Memory B cell (primary cell): ENCODE results near the gene NSMCE1.

ENCODE experiments used
- ATAC-seq: fragments of 150-1000 bp; cut with Tn5 transposase; 2 replicates; pipeline ENCODE4 v1.10.0; 2021; ENCODE audit warnings: low read depth, mild to moderate bottlenecking, moderate library complexity
- DNase-seq, 2 donors: peaks; one replicate each; pipeline ENCODE4 v3.0.0; 2022; ENCODE audit warnings: low spot score in 2 of 2
- H3K27ac Mint-ChIP-seq: one replicate; pipeline ENCODE4 v1.8.0; 2022; ENCODE audit warnings: mild to moderate bottlenecking, moderate library complexity, mixed read lengths
- H3K27me3 Mint-ChIP-seq: one replicate; pipeline ENCODE4 v1.8.0; 2022; ENCODE audit warnings: mixed read lengths
- H3K36me3 Mint-ChIP-seq: one replicate; pipeline ENCODE4 v1.8.0; 2022; ENCODE audit warnings: mild to moderate bottlenecking, mixed read lengths
- H3K4me1 Mint-ChIP-seq: one replicate; pipeline ENCODE4 v1.8.0; 2022; ENCODE audit warnings: mixed read lengths
- H3K4me3 Mint-ChIP-seq: one replicate; pipeline ENCODE4 v1.8.0; 2022; ENCODE audit warnings: mild to moderate bottlenecking, moderate library complexity, mixed read lengths
- H3K9me3 Mint-ChIP-seq: one replicate; pipeline ENCODE4 v1.8.0; 2022; ENCODE audit warnings: mixed read lengths

The NSMCE1 gene

GRCh38 chr16:27221576-27222248 is 46.9 kb downstream of the NSMCE1 start:
- H3K36me3 Mint-ChIP-seq = peaks cover 9% of the 10 kb centered on the region
- ATAC-seq (no peak), DNase-seq (no peak)
- H3K27ac Mint-ChIP-seq = no peak overlapping the region
- no peaks in the 10 kb centered on the region for H3K27me3 Mint-ChIP-seq
- peaks cover 5% of the 10 kb centered on the region for H3K4me1 Mint-ChIP-seq
- no peak overlapping the region for H3K4me3 Mint-ChIP-seq
- no peaks in the 10 kb centered on the region for H3K9me3 Mint-ChIP-seq

DNA sequence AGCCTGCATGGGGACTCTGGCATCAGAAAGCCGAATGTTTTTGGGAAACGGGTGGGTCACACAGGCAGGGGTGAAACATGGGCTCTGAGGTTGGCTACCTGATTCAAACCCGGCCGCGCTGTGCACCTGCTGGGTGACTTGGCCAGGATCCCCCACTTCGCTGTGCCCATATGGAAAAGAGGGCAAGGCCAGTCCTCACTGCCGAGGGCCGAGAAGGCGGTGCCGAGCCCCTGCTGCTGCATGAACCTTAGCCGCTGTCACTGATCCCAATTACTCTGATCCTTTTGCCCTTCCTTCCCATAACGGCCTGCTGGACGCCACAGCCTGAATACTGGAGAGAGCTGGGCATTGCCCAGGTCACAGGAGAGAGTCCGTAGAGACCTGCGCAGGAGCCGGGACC is 47.6 kb downstream of the NSMCE1 start:
- Mint-ChIP-seq H3K4me3 (no peak overlapping the region), H3K27ac (no peak overlapping the region), H3K36me3 (peaks cover 11% of the 10 kb centered on the region), H3K27me3 (no peaks in the 10 kb centered on the region), H3K9me3 (no peaks in the 10 kb centered on the region), H3K4me1 (peaks cover 2% of the 10 kb centered on the region)
- DNase-seq = no peak
- no peak for ATAC-seq

DNA sequence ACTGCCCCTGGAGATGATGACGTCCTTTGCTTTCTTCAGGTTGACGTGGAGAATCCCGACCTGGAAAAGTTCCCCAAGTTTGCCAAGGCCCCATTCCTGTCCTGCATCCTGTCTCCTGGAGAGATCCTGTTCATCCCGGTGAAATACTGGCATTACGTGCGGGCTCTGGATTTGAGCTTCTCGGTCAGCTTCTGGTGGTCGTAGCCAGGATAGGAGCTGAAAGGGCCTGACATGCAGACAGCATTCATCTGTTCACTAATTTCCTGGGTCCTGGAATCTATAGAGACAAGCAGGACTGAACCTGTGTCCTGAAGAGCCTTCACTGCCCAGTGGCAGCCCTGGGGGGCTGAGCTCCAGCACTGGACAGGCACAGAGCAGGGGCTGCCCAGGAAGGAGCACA is 48.0 kb downstream of the NSMCE1 start:
- Mint-ChIP-seq H3K4me1 (peaks cover 2% of the 10 kb centered on the region), H3K27ac (no peak overlapping the region), H3K9me3 (no peaks in the 10 kb centered on the region), H3K27me3 (no peaks in the 10 kb centered on the region), H3K36me3 (peaks cover 12% of the 10 kb centered on the region), H3K4me3 (no peak overlapping the region)
- no peak for DNase-seq
- ATAC-seq = no peak

GRCh38 chr16:27220120-27220519 is 48.5 kb downstream of the NSMCE1 start:
- DNase-seq (no peak), ATAC-seq (no peak)
- no peaks in the 10 kb centered on the region for H3K9me3 Mint-ChIP-seq
- H3K36me3 Mint-ChIP-seq = peaks cover 12% of the 10 kb centered on the region
- no peak overlapping the region for H3K4me3 Mint-ChIP-seq
- H3K4me1 Mint-ChIP-seq = peaks cover 2% of the 10 kb centered on the region
- no peaks in the 10 kb centered on the region for H3K27me3 Mint-ChIP-seq
- H3K27ac Mint-ChIP-seq = no peak overlapping the region

GRCh38 chr16:27219161-27219560 is 49.4 kb downstream of the NSMCE1 start:
- H3K27ac Mint-ChIP-seq = peak overlapping the region; percentile 14
- peaks cover 17% of the 10 kb centered on the region for H3K36me3 Mint-ChIP-seq
- no peak overlapping the region for H3K4me3 Mint-ChIP-seq
- H3K4me1 Mint-ChIP-seq = peaks cover 2% of the 10 kb centered on the region
- DNase-seq (no peak), ATAC-seq (no peak)
- no peaks in the 10 kb centered on the region for H3K9me3 Mint-ChIP-seq
- no peaks in the 10 kb centered on the region for H3K27me3 Mint-ChIP-seq

GRCh38 chr16:27218756-27219155 is 49.8 kb downstream of the NSMCE1 start:
- peak overlapping the region; percentile 14 for H3K27ac Mint-ChIP-seq

DNA sequence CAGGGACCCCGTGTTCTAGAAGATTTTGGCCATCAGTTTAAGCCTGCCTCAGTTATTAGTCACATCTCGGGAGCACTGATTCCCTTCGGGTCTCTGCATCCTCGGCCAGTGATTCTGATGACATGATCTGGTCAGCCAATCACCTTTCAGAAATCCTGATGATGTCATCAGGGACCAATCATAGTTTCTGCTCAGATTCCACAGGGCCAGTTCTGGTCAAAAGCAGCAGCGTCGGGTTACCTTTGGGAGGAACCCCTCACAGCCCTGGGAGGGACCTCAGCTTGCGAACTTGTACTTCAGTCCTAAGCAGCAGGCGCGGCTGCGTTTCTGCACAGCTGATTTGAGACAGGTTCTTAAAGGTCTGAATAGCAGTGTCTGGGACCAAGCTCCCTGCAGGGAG is 51.3 kb downstream of the NSMCE1 start:
- H3K4me1 Mint-ChIP-seq = no peaks in the 10 kb centered on the region
- no peak for ATAC-seq
- H3K9me3 Mint-ChIP-seq = no peaks in the 10 kb centered on the region
- no peak overlapping the region for H3K27ac Mint-ChIP-seq
- H3K27me3 Mint-ChIP-seq = no peaks in the 10 kb centered on the region
- DNase-seq = no peak
- H3K4me3 Mint-ChIP-seq = no peak overlapping the region
- H3K36me3 Mint-ChIP-seq = peaks cover 14% of the 10 kb centered on the region

More at GRCh38 chr16:27218756-27219155, 49.8 kb downstream of the NSMCE1 start:
- H3K4me3 Mint-ChIP-seq = no peak overlapping the region
- DNase-seq = no peak
- H3K4me1 Mint-ChIP-seq = no peaks in the 10 kb centered on the region
- no peak for ATAC-seq
- H3K36me3 Mint-ChIP-seq = peaks cover 14% of the 10 kb centered on the region
- no peaks in the 10 kb centered on the region for H3K27me3 Mint-ChIP-seq
- no peaks in the 10 kb centered on the region for H3K9me3 Mint-ChIP-seq

GRCh38 chr16:27216297-27216885 is 52.2 kb downstream of the NSMCE1 start:
- Mint-ChIP-seq H3K4me3 (no peak overlapping the region), H3K27me3 (no peaks in the 10 kb centered on the region), H3K4me1 (no peaks in the 10 kb centered on the region), H3K9me3 (no peaks in the 10 kb centered on the region), H3K27ac (no peak overlapping the region), H3K36me3 (peaks cover 14% of the 10 kb centered on the region)
- ATAC-seq = no peak
- no peak for DNase-seq

- no peaks in the 10 kb centered on the region for H3K9me3 Mint-ChIP-seq
- no peaks in the 10 kb centered on the region for H3K4me1 Mint-ChIP-seq
- no peak overlapping the region for H3K4me3 Mint-ChIP-seq
- H3K36me3 Mint-ChIP-seq = peaks cover 14% of the 10 kb centered on the region
- ATAC-seq (no peak), DNase-seq (no peak)
- H3K27ac Mint-ChIP-seq = no peak overlapping the region
- no peaks in the 10 kb centered on the region for H3K27me3 Mint-ChIP-seq
These were observed 52.9 kb downstream of the NSMCE1 start for GRCh38 chr16:27215660-27216059.

DNA sequence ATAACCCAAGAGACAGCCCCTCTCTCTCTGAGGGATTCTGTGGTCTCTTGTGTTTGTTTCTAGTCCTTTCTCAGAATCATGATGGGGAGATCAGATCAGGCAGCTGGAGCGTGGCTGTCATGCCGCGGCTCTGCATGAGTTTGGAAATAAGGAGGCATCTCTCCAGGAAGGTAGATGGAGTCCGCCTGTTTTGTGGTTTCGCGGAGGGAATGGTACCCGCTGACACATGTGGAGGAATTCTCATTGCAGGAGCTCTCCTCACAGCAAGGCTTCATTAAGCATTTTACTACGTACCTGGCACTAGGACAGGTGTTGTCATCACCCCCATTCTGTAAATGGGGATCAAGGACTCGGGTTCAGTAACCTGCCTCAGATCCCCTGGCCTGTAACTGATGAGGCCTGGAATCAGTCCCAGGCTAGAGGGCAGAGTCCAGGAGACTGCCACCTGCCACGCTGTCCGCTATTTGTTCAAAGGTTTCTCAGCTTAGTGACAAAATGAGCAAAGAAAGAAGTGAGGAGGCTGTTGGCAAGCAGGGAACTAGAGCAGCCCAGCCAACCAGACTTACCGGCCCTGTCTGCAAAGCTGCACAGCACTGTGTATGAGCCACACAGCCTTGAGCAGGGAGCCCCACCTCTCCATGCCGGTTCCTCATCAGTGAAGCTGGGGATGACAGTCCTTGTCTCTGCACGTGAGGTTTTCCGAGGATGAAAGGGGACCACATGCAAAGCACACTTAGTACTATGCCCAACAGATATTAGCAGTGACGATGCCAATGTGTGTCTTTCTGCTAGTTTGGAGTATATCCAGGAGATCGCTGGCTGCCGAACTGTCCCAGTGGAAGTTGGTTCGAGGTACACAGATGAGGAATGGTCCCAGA is 54.2 kb downstream of the NSMCE1 start:
- Mint-ChIP-seq H3K4me3 (no peak overlapping the region), H3K27me3 (no peaks in the 10 kb centered on the region), H3K9me3 (no peaks in the 10 kb centered on the region), H3K27ac (no peak overlapping the region), H3K4me1 (no peaks in the 10 kb centered on the region), H3K36me3 (peaks cover 16% of the 10 kb centered on the region)
- ATAC-seq (no peak), DNase-seq (no peak)

DNA sequence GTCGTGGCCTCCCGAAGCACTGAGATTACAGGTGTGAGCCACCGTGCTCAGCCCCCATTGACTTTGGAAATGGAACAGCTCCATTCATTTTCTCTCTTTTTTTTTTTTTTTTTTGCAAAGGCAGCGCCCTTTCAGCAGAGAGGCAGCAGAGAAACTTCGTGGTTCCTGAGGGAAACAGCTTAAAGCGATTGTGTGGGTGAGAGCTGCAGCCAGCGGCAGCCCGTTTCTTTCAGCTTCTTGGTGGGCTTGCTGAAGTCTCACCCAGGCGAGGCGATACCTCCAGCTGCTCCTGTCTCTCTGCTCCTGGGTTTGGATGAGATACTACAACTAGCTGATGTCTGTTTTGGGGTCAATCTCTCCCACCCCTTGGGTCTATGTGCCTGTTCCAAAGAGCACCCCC is 57.5 kb downstream of the NSMCE1 start:
- Mint-ChIP-seq H3K4me1 (no peaks in the 10 kb centered on the region), H3K9me3 (no peaks in the 10 kb centered on the region), H3K27me3 (no peaks in the 10 kb centered on the region), H3K36me3 (peaks cover 12% of the 10 kb centered on the region), H3K27ac (no peak overlapping the region), H3K4me3 (no peak overlapping the region)
- DNase-seq (no peak), ATAC-seq (no peak)

DNA sequence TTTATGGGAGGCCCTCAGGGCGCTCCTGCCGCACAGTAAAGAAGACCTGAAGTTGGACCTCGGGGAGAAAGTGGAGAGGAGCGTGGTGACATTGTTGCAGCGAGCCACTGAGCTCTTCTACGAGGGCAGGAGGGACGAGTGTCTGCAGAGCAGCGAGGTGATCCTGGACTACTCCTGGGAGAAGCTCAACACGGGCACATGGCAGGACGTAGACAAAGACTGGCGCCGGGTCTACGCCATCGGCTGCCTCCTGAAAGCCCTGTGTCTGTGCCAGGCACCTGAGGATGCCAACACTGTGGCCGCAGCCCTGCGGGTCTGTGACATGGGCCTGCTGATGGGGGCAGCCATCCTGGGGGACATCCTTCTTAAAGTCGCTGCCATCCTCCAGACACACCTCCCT is 58.4 kb downstream of the NSMCE1 start:
- DNase-seq (no peak), ATAC-seq (no peak)
- Mint-ChIP-seq H3K36me3 (peaks cover 8% of the 10 kb centered on the region), H3K4me1 (no peaks in the 10 kb centered on the region), H3K4me3 (no peak overlapping the region), H3K27me3 (no peaks in the 10 kb centered on the region), H3K9me3 (no peaks in the 10 kb centered on the region), H3K27ac (no peak overlapping the region)

GRCh38 chr16:27209591-27209990 is 59.0 kb downstream of the NSMCE1 start:
- Mint-ChIP-seq H3K36me3 (peaks cover 4% of the 10 kb centered on the region), H3K27ac (no peak overlapping the region), H3K4me1 (no peaks in the 10 kb centered on the region), H3K9me3 (no peaks in the 10 kb centered on the region), H3K4me3 (no peak overlapping the region), H3K27me3 (no peaks in the 10 kb centered on the region)
- no peak for DNase-seq
- no peak for ATAC-seq

DNA sequence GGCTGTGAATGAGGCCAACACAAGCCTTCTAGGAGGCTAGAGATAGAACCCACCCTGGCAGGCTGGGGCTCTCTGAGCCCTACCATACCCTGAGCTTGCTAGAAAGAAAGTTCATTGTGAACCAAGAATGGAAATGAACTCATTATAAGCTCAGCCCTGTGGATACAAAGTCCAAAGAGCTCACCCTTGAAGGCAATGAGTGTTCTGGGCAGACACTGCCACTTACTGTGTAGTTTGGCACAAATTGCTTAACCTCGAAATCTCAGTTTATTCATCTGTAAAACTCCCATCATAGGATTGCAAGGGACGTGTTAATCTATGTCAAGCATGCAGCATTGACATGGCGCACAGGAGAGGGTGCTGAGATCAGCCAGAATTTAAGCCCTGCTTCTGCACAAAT is 59.8 kb downstream of the NSMCE1 start:
- no peak for ATAC-seq
- no peak overlapping the region for H3K27ac Mint-ChIP-seq

More for the DNA sequence above, 59.8 kb downstream of the NSMCE1 start:
- peaks cover 4% of the 10 kb centered on the region for H3K4me1 Mint-ChIP-seq
- H3K27me3 Mint-ChIP-seq = no peaks in the 10 kb centered on the region
- H3K9me3 Mint-ChIP-seq = no peaks in the 10 kb centered on the region
- no peak for DNase-seq
- H3K4me3 Mint-ChIP-seq = no peak overlapping the region
- peaks cover 3% of the 10 kb centered on the region for H3K36me3 Mint-ChIP-seq
